Body of pancreas (tissue), 4 donors: ENCODE measurements around the gene ARL6.

Experiments
- CTCF ChIP-seq, 7 experiments: fragments of 450-650 bp in 4 of 7; fragments of 200-600 bp in 3 of 7; sonication (generic) in 3 of 7; IDR thresholded peaks; one replicate each; pipeline ENCODE4 v1.5.1; 2016 to 2019; ENCODE audit warnings: antibody characterized with exemption in 7 of 7
- POLR2A ChIP-seq, 3 donors: fragments of 450-650 bp; IDR thresholded peaks; one replicate each; pipeline ENCODE4 v1.6.1; 2016; ENCODE audit warnings: antibody characterized with exemption in 3 of 3, mild to moderate bottlenecking in 2 of 3

- TF ChIP-seq CTCF (IDR thresholded peaks at IDR 0.05) (no peak), POLR2A (IDR thresholded peaks at IDR 0.05) (no peak)
Observed at GRCh38 chr3:97736928-97737327, 27.6 kb upstream of the ARL6 start.
